Fibroblast of the aortic adventitia (primary cell): ENCODE measurements around the gene MOB3C. TPM values are rescaled to one million over a fixed set of nuclear protein-coding genes. Genes with fewer than 3 reads are reported as not detected.
A peak's percentile ranks its signal among the peaks of the same experiment; 100 is the strongest.
"Not testable (repeated sequence)": the region's sequence is repeated elsewhere in the genome, so short reads cannot be mapped to it uniquely, and the experiment has no call there.

ENCODE experiments used
- DNase-seq: peaks from one replicate; pipeline ENCODE4 v3.0.0-alpha.2; 2010; ENCODE audit warnings: low read depth
- H3K4me3 ChIP-seq: 2 replicates; pipeline ENCODE4 v1.5.1; 2011; ENCODE audit warnings: low read depth, mild to moderate bottlenecking, control low read depth, low read length, moderate library complexity
- total RNA-seq: library from RNA; depleted of rRNA; stranded (reverse); fragments of >200 nt; gene quantifications from 2 replicates; pipeline ENCODE4 v1.2.3, GENCODE V29; 2012; ENCODE audit warnings: low replicate concordance
- TF ChIP-seq, protein P1 (sequence below): IDR thresholded peaks from 2 replicates; pipeline ENCODE4 v1.5.1; 2011; ENCODE audit warnings: mild to moderate bottlenecking, low read length, control low read depth, inconsistent platforms; ENCODE audit not compliant: insufficient read depth

MOB3C gene
- total RNA-seq, 1 donor: 7.0 TPM

DNA sequence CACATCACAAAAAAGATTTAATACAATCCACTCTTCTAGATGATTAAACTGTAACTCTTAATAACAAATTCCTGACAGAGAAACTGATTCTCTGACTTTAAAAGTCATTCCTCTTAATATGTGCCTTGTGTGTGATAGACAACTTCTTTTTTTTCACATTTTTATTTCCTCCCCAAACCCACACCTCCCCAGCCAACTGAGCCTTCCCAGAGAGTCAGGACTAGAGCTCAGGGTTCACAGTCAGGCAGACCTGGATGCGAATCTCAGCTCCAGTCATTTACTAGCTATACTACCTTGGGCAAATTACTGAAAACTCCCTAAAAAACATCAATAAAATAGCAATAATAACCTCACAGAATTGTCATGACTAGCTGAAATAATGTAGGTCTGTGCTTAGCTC is 37.4 kb upstream of the MOB3C start:
- H3K4me3 ChIP-seq: no peak overlapping the region
- no peak for DNase-seq
- TF ChIP-seq, protein P1, sequence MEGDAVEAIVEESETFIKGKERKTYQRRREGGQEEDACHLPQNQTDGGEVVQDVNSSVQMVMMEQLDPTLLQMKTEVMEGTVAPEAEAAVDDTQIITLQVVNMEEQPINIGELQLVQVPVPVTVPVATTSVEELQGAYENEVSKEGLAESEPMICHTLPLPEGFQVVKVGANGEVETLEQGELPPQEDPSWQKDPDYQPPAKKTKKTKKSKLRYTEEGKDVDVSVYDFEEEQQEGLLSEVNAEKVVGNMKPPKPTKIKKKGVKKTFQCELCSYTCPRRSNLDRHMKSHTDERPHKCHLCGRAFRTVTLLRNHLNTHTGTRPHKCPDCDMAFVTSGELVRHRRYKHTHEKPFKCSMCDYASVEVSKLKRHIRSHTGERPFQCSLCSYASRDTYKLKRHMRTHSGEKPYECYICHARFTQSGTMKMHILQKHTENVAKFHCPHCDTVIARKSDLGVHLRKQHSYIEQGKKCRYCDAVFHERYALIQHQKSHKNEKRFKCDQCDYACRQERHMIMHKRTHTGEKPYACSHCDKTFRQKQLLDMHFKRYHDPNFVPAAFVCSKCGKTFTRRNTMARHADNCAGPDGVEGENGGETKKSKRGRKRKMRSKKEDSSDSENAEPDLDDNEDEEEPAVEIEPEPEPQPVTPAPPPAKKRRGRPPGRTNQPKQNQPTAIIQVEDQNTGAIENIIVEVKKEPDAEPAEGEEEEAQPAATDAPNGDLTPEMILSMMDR: no peak

DNA sequence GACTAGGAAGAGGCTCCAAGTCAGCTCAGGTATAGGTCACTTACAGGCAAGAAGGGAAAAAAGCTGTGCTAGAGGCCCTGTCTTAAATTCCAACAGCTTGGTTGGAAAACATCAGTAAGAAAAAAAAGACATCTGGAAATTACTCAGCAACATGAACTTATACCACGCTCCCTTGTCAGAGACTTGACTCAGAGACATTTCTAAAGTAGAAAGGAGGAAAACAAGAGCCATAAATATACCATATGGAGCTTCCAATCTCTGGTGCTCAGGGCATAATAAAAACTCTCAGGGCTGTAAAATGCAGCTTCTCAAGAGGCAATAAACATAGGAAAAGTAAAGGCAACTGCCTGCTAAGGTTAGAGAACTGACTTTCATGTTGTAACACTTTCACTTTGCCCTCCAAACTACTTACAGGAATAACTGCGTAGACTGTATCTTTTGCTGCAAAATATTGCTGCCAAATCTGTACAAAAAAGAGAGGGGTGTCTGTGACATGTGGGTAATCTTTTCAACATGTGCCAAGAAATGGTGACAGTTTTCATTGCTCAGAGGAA is 36.9 kb upstream of the MOB3C start:
- peak; percentile 31 for DNase-seq
- H3K4me3 ChIP-seq: no peak overlapping the region
- TF ChIP-seq, protein P1: no peak

DNA sequence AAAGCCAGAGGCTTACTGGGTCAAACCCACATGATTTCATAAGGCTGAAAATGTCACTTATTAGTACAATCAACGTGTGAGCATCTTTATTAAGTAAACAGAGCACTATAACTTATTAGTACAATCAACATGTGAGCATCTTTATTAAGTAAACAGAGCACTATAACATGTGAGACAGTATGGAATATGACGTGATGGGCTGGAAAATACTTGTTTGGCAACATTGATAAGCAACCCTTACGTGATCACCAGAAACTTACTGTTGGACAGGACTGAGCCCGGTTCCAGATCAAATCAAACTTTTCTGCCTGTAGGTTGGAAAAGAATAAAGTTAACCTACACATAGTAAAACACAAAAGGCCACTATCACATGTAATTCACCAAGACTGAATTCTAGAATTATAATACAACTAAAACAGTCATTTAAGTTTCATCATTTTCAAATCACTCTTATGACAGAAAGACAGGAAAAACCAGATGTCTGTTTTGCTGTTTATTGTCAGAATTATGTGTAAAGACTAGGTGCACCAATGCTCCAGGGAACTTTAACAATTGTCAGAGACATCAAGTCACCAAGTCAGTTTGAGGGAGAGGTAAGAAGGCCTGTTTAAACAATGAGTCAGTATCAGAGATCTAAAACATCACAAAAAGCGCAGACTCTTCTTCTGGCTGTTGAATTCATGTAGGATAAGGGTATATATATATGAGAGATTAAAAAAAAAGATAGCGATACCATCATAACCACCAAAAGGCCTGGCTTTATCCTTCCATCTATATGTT is 35.9 kb upstream of the MOB3C start:
- TF ChIP-seq, protein P1: no peak
- DNase-seq: no peak
- H3K4me3 ChIP-seq: no peak overlapping the region

DNA sequence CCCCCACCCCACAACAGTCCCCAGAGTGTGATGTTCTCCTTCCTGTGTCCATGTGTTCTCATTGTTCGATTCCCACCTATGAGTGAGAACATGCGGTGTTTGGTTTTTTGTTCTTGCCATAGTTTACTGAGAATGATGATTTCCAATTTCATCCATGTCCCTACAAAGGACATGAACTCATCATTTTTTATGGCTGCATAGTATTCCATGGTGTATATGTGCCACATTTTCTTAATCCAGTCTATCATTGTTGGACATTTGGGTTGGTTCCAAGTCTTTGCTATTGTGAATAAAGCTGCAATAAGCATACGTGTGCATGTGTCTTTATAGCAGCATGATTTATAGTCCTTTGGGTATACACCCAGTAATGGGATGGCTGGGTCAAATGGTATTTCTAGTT is 34.5 kb upstream of the MOB3C start:
- DNase-seq, H3K4me3 ChIP-seq: not testable (repeated sequence)

DNA sequence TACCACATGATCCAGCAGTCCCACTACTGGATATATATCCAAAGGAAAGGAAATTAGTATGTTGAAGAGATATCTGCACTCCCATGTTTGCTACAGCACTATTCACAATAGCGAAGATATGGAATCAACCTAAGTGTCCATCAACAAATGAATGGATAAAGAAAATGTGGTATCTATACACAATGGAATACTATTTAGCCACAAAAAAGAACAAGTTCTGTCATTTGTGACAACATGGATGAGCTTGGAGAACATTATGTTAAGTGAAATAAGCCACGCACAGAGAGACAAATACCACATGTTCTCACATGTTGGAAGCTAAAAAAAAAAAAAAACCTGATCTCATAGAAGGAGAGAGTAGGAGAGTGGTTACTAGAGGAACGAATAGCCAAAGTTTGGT is 33.9 kb upstream of the MOB3C start:
- DNase-seq: no peak
- H3K4me3 ChIP-seq: no peak overlapping the region
- TF ChIP-seq, protein P1: no peak

DNA sequence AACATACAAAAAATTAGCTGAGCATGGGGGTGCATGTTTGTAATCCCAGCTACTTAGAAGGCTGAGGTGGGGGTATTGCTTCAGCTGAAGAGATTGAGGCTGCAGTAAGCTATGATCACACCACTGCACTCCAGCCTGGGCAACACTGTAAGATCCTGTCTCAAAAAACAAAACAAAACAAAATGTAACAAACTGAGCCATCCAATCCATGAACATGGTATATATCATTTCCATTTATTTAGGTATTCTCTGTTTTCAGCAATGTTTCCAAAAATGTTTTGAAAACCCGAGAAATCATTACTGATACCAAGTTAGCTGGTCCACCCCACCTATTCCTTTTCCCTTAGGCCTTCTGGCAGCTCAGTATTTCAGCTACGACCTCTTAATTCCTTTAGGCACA is 33.2 kb upstream of the MOB3C start:
- TF ChIP-seq, protein P1: no peak
- DNase-seq: no peak
- H3K4me3 ChIP-seq: no peak overlapping the region

DNA sequence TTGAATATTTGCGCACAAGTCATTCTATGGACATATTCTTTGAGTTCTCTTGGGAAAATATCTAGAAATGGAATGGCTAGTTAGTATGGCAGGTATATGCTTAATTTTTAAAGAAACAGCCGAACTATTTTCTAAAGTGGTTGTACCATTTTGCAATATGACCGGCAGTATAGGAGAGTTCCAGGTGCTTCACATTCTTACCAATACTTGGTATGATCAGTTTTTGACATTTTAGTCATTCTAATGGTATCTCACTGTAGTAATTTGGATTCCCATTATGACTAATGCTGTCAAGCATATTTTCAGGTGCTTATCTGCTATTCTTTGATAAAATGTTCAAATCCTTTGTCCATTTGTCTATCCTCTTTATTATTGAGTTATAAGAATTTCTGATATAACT is 31.0 kb upstream of the MOB3C start:
- DNase-seq: no peak
- TF ChIP-seq, protein P1: no peak
- H3K4me3 ChIP-seq: no peak overlapping the region
